Nephron (organoid): Measurements from ENCODE around the gene CUBN.
A peak's percentile ranks its signal among the peaks of the same experiment; 100 is the strongest.

ENCODE experiments used
- H3K27ac Mint-ChIP-seq, 3 experiments: 2 replicates each; pipeline ENCODE4 v1.8.0; 2020; ENCODE audit warnings: mixed read lengths in 3 of 3, mild to moderate bottlenecking in 2 of 3, moderate library complexity in 1 of 3
- H3K27me3 Mint-ChIP-seq: 2 replicates; pipeline ENCODE4 v1.8.0; 2021; ENCODE audit warnings: low read depth, mild to moderate bottlenecking, moderate library complexity, mixed read lengths
- H3K36me3 Mint-ChIP-seq: 2 replicates; pipeline ENCODE4 v1.8.0; 2020; ENCODE audit warnings: low read depth, mixed read lengths
- H3K4me1 Mint-ChIP-seq: 2 replicates; pipeline ENCODE4 v1.8.0; 2020; ENCODE audit warnings: mixed read lengths
- H3K4me3 Mint-ChIP-seq, 3 experiments: 2 replicates each; pipeline ENCODE4 v1.8.0; 2020; ENCODE audit warnings: mild to moderate bottlenecking in 3 of 3, mixed read lengths in 3 of 3, moderate library complexity in 2 of 3
- H3K9me3 Mint-ChIP-seq: 2 replicates; pipeline ENCODE4 v1.8.0; 2020; ENCODE audit warnings: mixed read lengths
- CTCF ChIP-seq, 3 experiments: fragments of 200-600 bp; sonication (generic); IDR thresholded peaks; one replicate each; pipeline ENCODE4 v1.5.0; 2021; ENCODE audit warnings: antibody characterized with exemption in 3 of 3; ENCODE audit not compliant: unreplicated experiment in 3 of 3

Gene CUBN

GRCh38 chr10:16847644-16848043, 282.0 kb downstream of the CUBN start:
- H3K9me3 Mint-ChIP-seq, result no peaks in the 10 kb centered on the region
- H3K27me3 Mint-ChIP-seq, result no peaks in the 10 kb centered on the region
- no peak for TF ChIP-seq CTCF (IDR thresholded peaks at IDR 0.05; ENCODE audit: unreplicated experiment in 3 of 3)

GRCh38 chr10:16845248-16845647, 284.4 kb downstream of the CUBN start:
- peaks cover 5% of the 10 kb centered on the region for H3K27me3 Mint-ChIP-seq
- no peak for TF ChIP-seq CTCF (IDR thresholded peaks at IDR 0.05; ENCODE audit: unreplicated experiment in 3 of 3)
- no peaks in the 10 kb centered on the region for H3K36me3 Mint-ChIP-seq
- H3K4me1 Mint-ChIP-seq, result peaks cover 30% of the 10 kb centered on the region
- H3K4me3 Mint-ChIP-seq, result no peak overlapping the region
- peak overlapping the region in 2 of 3 experiments; percentile 27 to 72 for H3K27ac Mint-ChIP-seq
- H3K9me3 Mint-ChIP-seq, result no peaks in the 10 kb centered on the region

More at GRCh38 chr10:16847644-16848043, 282.0 kb downstream of the CUBN start:
- Mint-ChIP-seq H3K27ac (no peak overlapping the region), H3K4me1 (peaks cover 33% of the 10 kb centered on the region), H3K4me3 (no peak overlapping the region), H3K36me3 (no peaks in the 10 kb centered on the region)

GRCh38 chr10:16843252-16843870, 286.2 kb downstream of the CUBN start:
- H3K4me1 Mint-ChIP-seq, result peaks cover 17% of the 10 kb centered on the region
- no peak overlapping the region for H3K4me3 Mint-ChIP-seq
- H3K9me3 Mint-ChIP-seq, result peaks cover 3% of the 10 kb centered on the region
- peak overlapping the region in 2 of 3 experiments; percentile 11 to 12 for H3K27ac Mint-ChIP-seq
- no peaks in the 10 kb centered on the region for H3K36me3 Mint-ChIP-seq
- H3K27me3 Mint-ChIP-seq, result peaks cover 5% of the 10 kb centered on the region
- TF ChIP-seq CTCF (IDR thresholded peaks at IDR 0.05; ENCODE audit: unreplicated experiment in 3 of 3), result peak; percentile 61 to 69 (median 64)

GRCh38 chr10:16835228-16835627, 294.4 kb downstream of the CUBN start:
- H3K4me3 Mint-ChIP-seq, result no peak overlapping the region
- H3K27ac Mint-ChIP-seq, result no peak overlapping the region
- peaks cover 3% of the 10 kb centered on the region for H3K9me3 Mint-ChIP-seq
- H3K27me3 Mint-ChIP-seq, result peaks cover 3% of the 10 kb centered on the region
- TF ChIP-seq CTCF (IDR thresholded peaks at IDR 0.05; ENCODE audit: unreplicated experiment in 3 of 3), result no peak
- H3K4me1 Mint-ChIP-seq, result no peaks in the 10 kb centered on the region
- no peaks in the 10 kb centered on the region for H3K36me3 Mint-ChIP-seq

GRCh38 chr10:16832351-16833080, 297.1 kb downstream of the CUBN start:
- no peak for TF ChIP-seq CTCF (IDR thresholded peaks at IDR 0.05; ENCODE audit: unreplicated experiment in 3 of 3)
- no peaks in the 10 kb centered on the region for H3K27me3 Mint-ChIP-seq
- no peaks in the 10 kb centered on the region for H3K4me1 Mint-ChIP-seq
- no peak overlapping the region for H3K4me3 Mint-ChIP-seq
- H3K9me3 Mint-ChIP-seq, result no peaks in the 10 kb centered on the region
- H3K36me3 Mint-ChIP-seq, result no peaks in the 10 kb centered on the region
- no peak overlapping the region for H3K27ac Mint-ChIP-seq
